HL-60 (cell line): ENCODE data around the gene EPN3.
A peak's percentile ranks its signal among the peaks of the same experiment; 100 is the strongest.

Source experiments
- DNase-seq, 2 experiments: peaks; one replicate each; pipeline ENCODE4 v3.0.0-alpha.2; 2010 to 2020; ENCODE audit warnings: low read depth in 1 of 2, low spot score in 1 of 2
- H3K27ac ChIP-seq: fragments of 250-450 bp; sonication (Bioruptor Pico); replicated peaks from 2 replicates; pipeline ENCODE4 v1.5.1; 2020; ENCODE audit warnings: mild to moderate bottlenecking, moderate library complexity
- H3K27me3 ChIP-seq: fragments of 250-450 bp; sonication (Bioruptor Pico); 2 replicates; pipeline ENCODE4 v1.5.1; 2021; ENCODE audit warnings: mild to moderate bottlenecking, moderate library complexity; ENCODE audit not compliant: insufficient read depth, poor library complexity, severe bottlenecking
- H3K4me3 ChIP-seq: replicated peaks from 2 replicates; pipeline ENCODE4 v1.5.1; 2011; ENCODE audit warnings: mild to moderate bottlenecking, control low read depth, low read length; ENCODE audit not compliant: insufficient read depth
- GABPA ChIP-seq: IDR thresholded peaks from 2 replicates; pipeline ENCODE4 v1.6.1; 2012; ENCODE audit warnings: low read depth
- POLR2AphosphoS5 ChIP-seq: IDR thresholded peaks from 2 replicates; pipeline ENCODE4 v1.6.1; 2012; ENCODE audit warnings: low read depth
- SPI1 ChIP-seq: IDR thresholded peaks from 2 replicates; pipeline ENCODE4 v1.6.1; 2012; ENCODE audit warnings: low read depth, mild to moderate bottlenecking, borderline replicate concordance
- TF ChIP-seq, protein P1 (sequence below): IDR thresholded peaks from one replicate; pipeline ENCODE4 v1.5.1; 2011; ENCODE audit warnings: low read length, control low read depth, inconsistent platforms; ENCODE audit not compliant: insufficient read depth
- TF ChIP-seq, protein P2 (sequence below): IDR thresholded peaks from 2 replicates; pipeline ENCODE4 v1.6.1; 2012; ENCODE audit warnings: low read depth; ENCODE audit not compliant: insufficient replicate concordance

The EPN3 gene

DNA sequence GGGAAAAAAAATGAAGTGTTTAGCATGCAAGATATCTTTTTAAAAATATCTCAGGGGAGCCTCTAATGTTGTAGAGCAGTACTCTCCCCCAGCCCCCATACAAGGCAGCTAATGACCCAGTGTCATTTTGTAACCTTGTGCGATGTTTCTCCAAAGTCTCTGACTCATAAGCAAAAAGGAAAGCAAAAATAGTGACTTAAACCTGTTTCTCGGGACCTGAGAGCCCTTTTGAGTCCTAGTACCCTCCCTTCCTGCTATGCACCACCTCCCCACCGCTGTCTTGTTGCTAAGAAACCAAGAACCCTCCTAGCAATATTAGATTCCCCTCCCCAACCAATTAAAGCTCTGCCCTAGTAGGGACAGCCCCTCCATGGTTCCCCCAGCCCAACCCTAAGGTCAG, 21.5 kb upstream of the EPN3 start:
- no peak for TF ChIP-seq GABPA
- TF ChIP-seq, protein P1, sequence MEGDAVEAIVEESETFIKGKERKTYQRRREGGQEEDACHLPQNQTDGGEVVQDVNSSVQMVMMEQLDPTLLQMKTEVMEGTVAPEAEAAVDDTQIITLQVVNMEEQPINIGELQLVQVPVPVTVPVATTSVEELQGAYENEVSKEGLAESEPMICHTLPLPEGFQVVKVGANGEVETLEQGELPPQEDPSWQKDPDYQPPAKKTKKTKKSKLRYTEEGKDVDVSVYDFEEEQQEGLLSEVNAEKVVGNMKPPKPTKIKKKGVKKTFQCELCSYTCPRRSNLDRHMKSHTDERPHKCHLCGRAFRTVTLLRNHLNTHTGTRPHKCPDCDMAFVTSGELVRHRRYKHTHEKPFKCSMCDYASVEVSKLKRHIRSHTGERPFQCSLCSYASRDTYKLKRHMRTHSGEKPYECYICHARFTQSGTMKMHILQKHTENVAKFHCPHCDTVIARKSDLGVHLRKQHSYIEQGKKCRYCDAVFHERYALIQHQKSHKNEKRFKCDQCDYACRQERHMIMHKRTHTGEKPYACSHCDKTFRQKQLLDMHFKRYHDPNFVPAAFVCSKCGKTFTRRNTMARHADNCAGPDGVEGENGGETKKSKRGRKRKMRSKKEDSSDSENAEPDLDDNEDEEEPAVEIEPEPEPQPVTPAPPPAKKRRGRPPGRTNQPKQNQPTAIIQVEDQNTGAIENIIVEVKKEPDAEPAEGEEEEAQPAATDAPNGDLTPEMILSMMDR: no peak
- no peak for TF ChIP-seq SPI1
- Histone ChIP-seq H3K27ac (no peak overlapping the region), H3K4me3 (no peak overlapping the region), H3K27me3 (no peaks in the 10 kb centered on the region)
- DNase-seq: no peak

DNA sequence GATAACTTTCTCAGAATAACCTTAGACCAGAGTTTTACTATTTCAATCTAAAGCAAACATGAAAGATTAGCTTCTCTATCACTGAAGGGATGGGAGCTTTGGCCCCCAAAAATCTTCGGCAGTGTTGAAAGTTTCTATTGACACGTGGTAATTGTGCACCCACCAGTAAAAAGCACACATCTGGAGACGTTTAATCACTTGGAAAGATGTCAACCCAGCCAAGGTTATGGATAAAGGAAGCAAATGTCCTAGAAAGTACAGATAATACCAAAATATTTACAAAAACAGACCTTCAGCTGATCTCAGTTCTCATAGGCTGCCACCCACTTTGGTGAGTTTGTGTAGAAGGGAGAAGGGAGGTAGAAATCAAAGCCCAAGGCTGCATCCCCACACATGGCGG, 19.0 kb upstream of the EPN3 start:
- Histone ChIP-seq H3K4me3 (no peak overlapping the region), H3K27me3 (no peaks in the 10 kb centered on the region), H3K27ac (no peak overlapping the region)
- DNase-seq: no peak
- TF ChIP-seq, protein P2, sequence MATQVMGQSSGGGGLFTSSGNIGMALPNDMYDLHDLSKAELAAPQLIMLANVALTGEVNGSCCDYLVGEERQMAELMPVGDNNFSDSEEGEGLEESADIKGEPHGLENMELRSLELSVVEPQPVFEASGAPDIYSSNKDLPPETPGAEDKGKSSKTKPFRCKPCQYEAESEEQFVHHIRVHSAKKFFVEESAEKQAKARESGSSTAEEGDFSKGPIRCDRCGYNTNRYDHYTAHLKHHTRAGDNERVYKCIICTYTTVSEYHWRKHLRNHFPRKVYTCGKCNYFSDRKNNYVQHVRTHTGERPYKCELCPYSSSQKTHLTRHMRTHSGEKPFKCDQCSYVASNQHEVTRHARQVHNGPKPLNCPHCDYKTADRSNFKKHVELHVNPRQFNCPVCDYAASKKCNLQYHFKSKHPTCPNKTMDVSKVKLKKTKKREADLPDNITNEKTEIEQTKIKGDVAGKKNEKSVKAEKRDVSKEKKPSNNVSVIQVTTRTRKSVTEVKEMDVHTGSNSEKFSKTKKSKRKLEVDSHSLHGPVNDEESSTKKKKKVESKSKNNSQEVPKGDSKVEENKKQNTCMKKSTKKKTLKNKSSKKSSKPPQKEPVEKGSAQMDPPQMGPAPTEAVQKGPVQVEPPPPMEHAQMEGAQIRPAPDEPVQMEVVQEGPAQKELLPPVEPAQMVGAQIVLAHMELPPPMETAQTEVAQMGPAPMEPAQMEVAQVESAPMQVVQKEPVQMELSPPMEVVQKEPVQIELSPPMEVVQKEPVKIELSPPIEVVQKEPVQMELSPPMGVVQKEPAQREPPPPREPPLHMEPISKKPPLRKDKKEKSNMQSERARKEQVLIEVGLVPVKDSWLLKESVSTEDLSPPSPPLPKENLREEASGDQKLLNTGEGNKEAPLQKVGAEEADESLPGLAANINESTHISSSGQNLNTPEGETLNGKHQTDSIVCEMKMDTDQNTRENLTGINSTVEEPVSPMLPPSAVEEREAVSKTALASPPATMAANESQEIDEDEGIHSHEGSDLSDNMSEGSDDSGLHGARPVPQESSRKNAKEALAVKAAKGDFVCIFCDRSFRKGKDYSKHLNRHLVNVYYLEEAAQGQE: no peak

DNA sequence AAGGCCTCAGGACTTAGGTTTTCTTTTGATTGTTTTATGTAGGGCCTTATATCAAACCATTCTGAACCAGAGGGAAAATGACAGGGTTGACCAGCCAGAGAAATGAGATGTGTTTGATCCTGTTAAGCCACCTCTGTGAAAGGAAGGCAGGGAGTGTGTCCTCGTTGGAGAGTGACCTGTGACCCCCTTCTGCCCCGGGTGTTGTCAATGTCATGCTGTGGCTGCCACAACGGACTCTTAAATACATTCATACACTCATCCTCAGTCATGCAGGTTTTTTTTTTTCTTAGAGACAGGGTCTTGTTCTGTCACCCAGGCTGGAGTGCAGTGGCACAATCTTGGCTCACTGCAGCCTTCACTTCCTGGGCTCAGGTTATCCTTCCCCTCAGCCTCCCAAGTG, 18.1 kb upstream of the EPN3 start:
- no peak overlapping the region for H3K4me3 ChIP-seq
- no peak for DNase-seq
- H3K27me3 ChIP-seq: no peaks in the 10 kb centered on the region
- TF ChIP-seq, protein P2: no peak
- TF ChIP-seq GABPA: no peak
- TF ChIP-seq POLR2AphosphoS5: no peak
- no peak for TF ChIP-seq SPI1
- TF ChIP-seq, protein P1: no peak
- no peak overlapping the region for H3K27ac ChIP-seq

DNA sequence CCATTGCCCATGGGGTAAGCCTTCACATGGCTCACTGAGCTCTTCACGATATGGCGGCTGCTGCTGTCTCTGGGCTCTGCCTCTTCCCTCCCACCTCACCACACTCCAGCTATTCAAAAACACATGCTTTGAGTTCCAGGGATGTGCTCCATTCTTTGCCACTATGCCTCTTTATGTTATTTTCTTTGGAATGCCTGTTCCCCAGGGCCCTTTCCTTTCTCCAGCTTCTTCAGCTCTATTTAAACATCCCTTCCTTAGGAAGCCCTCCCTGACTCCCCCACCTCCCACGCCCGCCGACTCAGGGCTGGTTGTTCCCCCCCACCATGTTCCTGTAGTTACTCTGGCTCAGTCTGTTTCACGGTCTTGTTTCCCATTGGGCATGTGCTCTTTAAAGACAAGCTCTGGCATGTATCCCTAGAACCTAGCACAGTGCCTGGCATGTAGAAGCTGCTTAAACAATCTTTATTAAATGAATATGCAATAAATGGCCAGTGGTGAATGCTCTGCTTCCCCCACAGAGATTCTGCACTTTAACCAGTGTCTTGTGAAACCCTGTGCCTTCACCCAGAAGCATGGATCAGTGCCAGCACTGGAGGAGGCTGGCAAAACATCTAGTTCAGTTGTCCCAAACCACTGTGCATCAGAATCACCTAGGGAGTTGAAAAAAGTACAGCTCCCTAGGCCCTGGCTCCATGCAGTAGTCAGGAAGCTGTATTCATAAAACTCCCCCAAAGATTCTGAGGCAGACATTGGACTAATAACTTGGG, 17.4 kb upstream of the EPN3 start:
- DNase-seq: peak in 1 of 2 experiments; percentile 57
- H3K27ac ChIP-seq: no peak overlapping the region

More for the DNA sequence above, 17.4 kb upstream of the EPN3 start:
- no peak overlapping the region for H3K4me3 ChIP-seq
- TF ChIP-seq SPI1 (no peak), GABPA (no peak), POLR2AphosphoS5 (no peak)
- TF ChIP-seq, protein P1: no peak
- TF ChIP-seq, protein P2: no peak
- no peaks in the 10 kb centered on the region for H3K27me3 ChIP-seq
